ENCODE data around the gene CINP. TPM values are rescaled to one million over a fixed set of nuclear protein-coding genes. Genes with fewer than 3 reads are reported as not detected.

CINP gene
- polyA plus RNA-seq, 1 donor from 2014 or later, result 23.1 TPM

- H3F3A ChIP-seq (ENCODE audit: insufficient read depth, low read length, poor library complexity, severe bottlenecking), result no peaks in the 10 kb centered on the region
- no peaks in the 10 kb centered on the region for H3K27me3 ChIP-seq (ENCODE audit: insufficient read depth, low read depth, low read length)
- H3K4me3 ChIP-seq (ENCODE audit: low read length), result no peak overlapping the region
- no peaks in the 10 kb centered on the region for H3K9me3 ChIP-seq (ENCODE audit: low read length)
- no peak overlapping the region for H3K4me2 ChIP-seq (ENCODE audit: low read length)
- H3K9me2 ChIP-seq (ENCODE audit: insufficient read depth, low read length), result no peaks in the 10 kb centered on the region
- TF ChIP-seq MXI1 (conservative IDR thresholded peaks at IDR 0.05; ENCODE audit: poor library complexity, severe bottlenecking) (no peak), POLR2AphosphoS5 (IDR thresholded peaks at IDR 0.05) (no peak), REST (IDR thresholded peaks at IDR 0.05; ENCODE audit: borderline replicate concordance) (no peak), RAD21 (conservative IDR thresholded peaks at IDR 0.05) (no peak), CTCF (IDR thresholded peaks at IDR 0.05; ENCODE audit: poor library complexity, severe bottlenecking) (no peak), EP300 (conservative IDR thresholded peaks at IDR 0.05; ENCODE audit: poor library complexity, severe bottlenecking) (no peak), SMC3 (conservative IDR thresholded peaks at IDR 0.05; ENCODE audit: poor library complexity) (no peak), EZH2 (IDR thresholded peaks at IDR 0.05; ENCODE audit: borderline replicate concordance, insufficient read depth, low read length, poor library complexity, severe bottlenecking) (no peak), TAF1 (IDR thresholded peaks at IDR 0.05; ENCODE audit: low read depth) (no peak)
- H3K36me3 ChIP-seq (ENCODE audit: insufficient read depth, low read length), result peaks cover 4% of the 10 kb centered on the region
- no peak overlapping the region for H3K27ac ChIP-seq (ENCODE audit: low read length)
- no peaks in the 10 kb centered on the region for H4K20me1 ChIP-seq (ENCODE audit: insufficient read depth)
- no peaks in the 10 kb centered on the region for H3K79me2 ChIP-seq (replicated peaks; ENCODE audit: insufficient read depth, low read length)
- H3K9ac ChIP-seq (ENCODE audit: low read length), result no peak overlapping the region
- no peak overlapping the region for H2AFZ ChIP-seq (ENCODE audit: low read depth, low read length)
These were observed 12.4 kb upstream of the CINP start for GRCh38 chr14:102375119-102375518.

GRCh38 chr14:102374264-102374663 is 11.6 kb upstream of the CINP start:
- no peak overlapping the region for H3K9ac ChIP-seq (ENCODE audit: low read length)
- peaks cover 4% of the 10 kb centered on the region for H3K36me3 ChIP-seq (ENCODE audit: insufficient read depth, low read length)
- no peaks in the 10 kb centered on the region for H3F3A ChIP-seq (ENCODE audit: insufficient read depth, low read length, poor library complexity, severe bottlenecking)
- H3K9me3 ChIP-seq (ENCODE audit: low read length), result no peaks in the 10 kb centered on the region
- TF ChIP-seq REST (IDR thresholded peaks at IDR 0.05; ENCODE audit: borderline replicate concordance) (no peak), MXI1 (conservative IDR thresholded peaks at IDR 0.05; ENCODE audit: poor library complexity, severe bottlenecking) (no peak), RAD21 (conservative IDR thresholded peaks at IDR 0.05) (no peak), SMC3 (conservative IDR thresholded peaks at IDR 0.05; ENCODE audit: poor library complexity) (no peak), EP300 (conservative IDR thresholded peaks at IDR 0.05; ENCODE audit: poor library complexity, severe bottlenecking) (no peak), EZH2 (IDR thresholded peaks at IDR 0.05; ENCODE audit: borderline replicate concordance, insufficient read depth, low read length, poor library complexity, severe bottlenecking) (no peak), CTCF (IDR thresholded peaks at IDR 0.05; ENCODE audit: poor library complexity, severe bottlenecking) (no peak), POLR2AphosphoS5 (IDR thresholded peaks at IDR 0.05) (no peak), TAF1 (IDR thresholded peaks at IDR 0.05; ENCODE audit: low read depth) (no peak)
- H3K4me2 ChIP-seq (ENCODE audit: low read length), result no peak overlapping the region
- H3K4me3 ChIP-seq (ENCODE audit: low read length), result no peak overlapping the region
- H3K79me2 ChIP-seq (replicated peaks; ENCODE audit: insufficient read depth, low read length), result no peaks in the 10 kb centered on the region
- H3K27me3 ChIP-seq (ENCODE audit: insufficient read depth, low read depth, low read length), result no peaks in the 10 kb centered on the region
- no peak overlapping the region for H3K27ac ChIP-seq (ENCODE audit: low read length)
- H4K20me1 ChIP-seq (ENCODE audit: insufficient read depth), result no peaks in the 10 kb centered on the region
- H3K9me2 ChIP-seq (ENCODE audit: insufficient read depth, low read length), result no peaks in the 10 kb centered on the region
- H2AFZ ChIP-seq (ENCODE audit: low read depth, low read length), result no peak overlapping the region

Measured in neural cell (in vitro differentiated cells).